Esophagus (tissue), 2 donors: ENCODE data around the gene ERCC6L2. TPM values are rescaled to one million over a fixed set of nuclear protein-coding genes. Genes with fewer than 3 reads are reported as not detected.
A peak's percentile ranks its signal among the peaks of the same experiment; 100 is the strongest.

Experiments used
- H3K27ac ChIP-seq, 2 donors: one replicate each; pipeline ENCODE4 v1.5.1; 2013; ENCODE audit warnings: low read depth in 2 of 2, mild to moderate bottlenecking in 2 of 2, inconsistent platforms in 1 of 2, low read length in 1 of 2, moderate library complexity in 1 of 2
- H3K27me3 ChIP-seq, 2 donors: one replicate each; pipeline ENCODE4 v1.6.1; 2013; ENCODE audit warnings: low read length in 2 of 2, control low read depth in 1 of 2, mild to moderate bottlenecking in 1 of 2; ENCODE audit not compliant: insufficient read depth in 2 of 2, control insufficient read depth in 1 of 2
- H3K36me3 ChIP-seq, 2 donors: one replicate each; pipeline ENCODE4 v1.6.1; 2013; ENCODE audit warnings: low read length in 1 of 2; ENCODE audit not compliant: control insufficient read depth in 2 of 2, insufficient read depth in 2 of 2
- H3K4me1 ChIP-seq, 2 donors: one replicate each; pipeline ENCODE4 v1.6.1; 2013; ENCODE audit warnings: low read length in 1 of 2; ENCODE audit not compliant: control insufficient read depth in 2 of 2, insufficient read depth in 2 of 2
- H3K4me3 ChIP-seq, 2 donors: one replicate each; pipeline ENCODE4 v1.5.1; 2013; ENCODE audit warnings: low read length in 2 of 2, mild to moderate bottlenecking in 2 of 2, low read depth in 1 of 2, moderate library complexity in 1 of 2
- H3K9me3 ChIP-seq, 2 donors: one replicate each; pipeline ENCODE4 v1.6.1; 2013; ENCODE audit warnings: mild to moderate bottlenecking in 2 of 2, low read depth in 1 of 2, low read length in 1 of 2, moderate library complexity in 1 of 2; ENCODE audit not compliant: control insufficient read depth in 2 of 2, insufficient read depth in 1 of 2
- WGBS, 2 donors: extraction: QIAGEN DNeasy Blood & Tissue Kit; methylation state at CpG; one replicate each; pipeline ENCODE4 v1.1.7; 2013; 5-methylcytosine and 5-hydroxymethylcytosine counted together
- polyA plus RNA-seq, 2 donors: library from polyadenylated mRNA; stranded (reverse); fragments of 200-250 nt; gene quantifications; one replicate each; pipeline ENCODE4 v1.2.3, GENCODE V29; 2013
- donor health status: healthy with polysubstance abuse.
- donor health status: Bipolar disorder and iron deficiency.

The ERCC6L2 gene
- polyA plus RNA-seq, 2 donors: 3.0 to 6.2 TPM

DNA sequence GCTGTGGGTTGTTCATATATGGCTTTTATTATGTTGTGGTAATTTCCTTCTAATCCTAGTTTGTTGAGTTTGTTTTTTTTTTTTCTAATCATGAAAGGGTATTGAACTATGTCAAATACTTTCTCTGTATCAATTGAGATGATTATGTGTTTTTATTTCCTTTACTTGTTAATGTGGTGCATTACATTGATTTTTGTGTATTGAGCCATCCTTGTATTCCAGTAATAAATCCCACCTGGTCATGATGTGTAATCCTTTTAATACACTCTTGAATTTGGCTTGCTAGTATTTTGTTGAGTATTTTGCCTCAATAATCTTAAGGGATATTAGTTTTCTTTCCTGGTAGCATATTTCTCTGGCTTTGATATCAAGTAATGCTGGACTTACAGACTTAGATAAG lies 13.1 kb upstream of the ERCC6L2 start:
- H3K27me3 ChIP-seq: no peaks in the 10 kb centered on the region
- no peaks in the 10 kb centered on the region for H3K9me3 ChIP-seq
- H3K4me1 ChIP-seq: peaks cover 0 to 2% of the 10 kb centered on the region in 2 donors
- H3K27ac ChIP-seq: no peak overlapping the region
- no peaks in the 10 kb centered on the region for H3K36me3 ChIP-seq
- H3K4me3 ChIP-seq: no peak overlapping the region

DNA sequence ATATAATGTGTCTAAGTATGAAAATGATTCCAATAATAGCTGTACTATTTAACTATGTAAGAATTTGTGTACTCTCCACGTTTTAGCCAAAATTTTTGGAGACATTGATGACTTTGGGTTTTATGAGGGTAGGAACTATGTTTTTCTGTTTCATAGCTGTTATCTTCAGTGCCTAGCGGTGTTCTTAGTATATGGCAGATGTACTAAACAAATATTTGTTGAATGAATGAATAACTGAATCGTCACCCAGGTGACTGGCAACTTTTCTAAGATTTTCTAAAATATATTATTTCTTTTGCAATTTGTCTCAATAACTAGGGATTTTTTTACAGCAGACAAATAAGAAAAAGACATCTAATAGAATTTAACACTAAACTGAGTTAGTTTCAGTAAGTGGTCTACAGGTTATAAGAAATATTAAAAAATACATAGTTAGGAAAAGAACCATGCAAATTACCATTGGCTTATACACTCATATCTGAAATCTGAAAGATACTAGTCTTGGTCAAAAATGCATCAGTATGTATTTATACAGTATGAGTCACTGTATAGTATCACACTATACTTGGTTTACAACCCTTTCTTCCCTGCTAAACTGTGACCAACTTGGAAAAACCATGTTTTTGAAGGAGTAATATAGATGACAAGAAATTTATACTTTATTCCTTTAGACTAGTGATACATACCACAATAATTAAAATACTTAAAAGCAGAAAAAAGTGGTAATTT lies 10.5 kb upstream of the ERCC6L2 start:
- H3K4me1 ChIP-seq: no peaks in the 10 kb centered on the region
- H3K9me3 ChIP-seq: no peaks in the 10 kb centered on the region
- H3K27me3 ChIP-seq: no peaks in the 10 kb centered on the region
- H3K36me3 ChIP-seq: no peaks in the 10 kb centered on the region
- 92 to 95% methylated on average over 3 of the region's 3 CpGs for WGBS, 2 donors
- no peak overlapping the region for H3K27ac ChIP-seq
- H3K4me3 ChIP-seq: no peak overlapping the region

- Histone ChIP-seq H3K4me1 (peaks cover 0 to 2% of the 10 kb centered on the region in 2 donors), H3K27me3 (no peaks in the 10 kb centered on the region), H3K4me3 (no peak overlapping the region), H3K27ac (no peak overlapping the region), H3K9me3 (no peaks in the 10 kb centered on the region), H3K36me3 (no peaks in the 10 kb centered on the region)
- 92 to 94% methylated on average over 1 of the region's 1 CpG for WGBS, 2 donors
These were observed 5.1 kb upstream of the ERCC6L2 start for GRCh38 chr9:95870352-95870751.

DNA sequence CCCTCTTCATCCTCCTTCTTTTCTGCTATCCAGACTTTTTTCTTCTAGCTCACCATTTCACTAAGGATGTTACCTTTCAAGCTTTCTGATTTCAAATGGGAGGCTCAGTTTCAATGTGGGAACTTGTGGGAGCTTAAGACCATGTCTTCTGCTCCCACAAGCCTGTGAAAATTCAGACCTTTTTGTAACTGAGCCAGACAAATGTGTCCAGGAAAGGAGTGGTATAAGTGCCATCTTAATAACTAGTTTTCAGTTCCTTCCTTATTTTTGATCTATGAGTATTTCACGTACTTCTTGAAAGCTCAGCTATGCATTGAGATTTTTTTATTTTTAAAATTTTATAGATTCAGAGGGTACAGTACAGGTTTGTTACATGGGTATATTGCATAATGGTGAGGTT lies 4.6 kb upstream of the ERCC6L2 start:
- Histone ChIP-seq H3K27ac (no peak overlapping the region), H3K27me3 (no peaks in the 10 kb centered on the region), H3K4me3 (no peak overlapping the region), H3K36me3 (no peaks in the 10 kb centered on the region), H3K4me1 (peaks cover 0 to 2% of the 10 kb centered on the region in 2 donors), H3K9me3 (no peaks in the 10 kb centered on the region)
- 78 to 92% methylated on average over 1 of the region's 1 CpG for WGBS, 2 donors

DNA sequence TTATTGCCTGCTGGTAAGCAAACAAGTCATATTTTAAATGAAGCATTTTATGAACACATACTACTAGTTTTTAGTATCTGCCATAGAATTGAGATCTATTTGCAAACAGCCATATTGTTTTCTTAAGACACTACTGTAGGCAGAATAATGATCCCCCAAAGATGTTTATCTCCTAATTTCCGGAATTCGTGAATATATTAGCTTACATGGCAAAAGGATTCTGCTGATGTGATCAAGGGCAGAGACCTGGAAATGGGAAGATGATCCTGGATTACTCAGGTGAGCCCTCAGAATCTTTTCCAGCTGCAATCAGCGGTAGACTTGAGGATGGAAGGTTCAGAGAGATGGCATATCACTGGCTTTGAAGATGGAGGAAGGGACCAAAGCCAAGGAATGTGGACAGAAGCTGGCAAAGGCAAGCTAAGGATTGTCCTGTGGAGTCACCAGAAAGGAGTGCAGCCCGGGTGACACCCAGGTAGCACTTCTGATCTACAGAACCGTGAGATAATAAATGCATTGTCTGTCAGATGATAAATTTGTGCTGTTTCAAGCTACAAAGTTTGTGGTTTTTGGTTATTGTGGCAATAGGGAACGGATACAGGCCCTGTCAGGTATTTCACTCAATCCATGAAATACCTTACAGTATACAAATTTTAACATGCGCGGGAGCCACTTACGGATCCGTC lies 1.0 kb upstream of the ERCC6L2 start:
- Histone ChIP-seq H3K4me3 (peak overlapping the region in 1 of 2 donors; percentile 92), H3K9me3 (no peaks in the 10 kb centered on the region), H3K4me1 (peaks cover 0 to 2% of the 10 kb centered on the region in 2 donors), H3K27me3 (no peaks in the 10 kb centered on the region), H3K27ac (peak overlapping the region; percentile 99 to 100), H3K36me3 (no peaks in the 10 kb centered on the region)
- WGBS, 2 donors: 22 to 25% methylated on average over 10 of the region's 10 CpGs

DNA sequence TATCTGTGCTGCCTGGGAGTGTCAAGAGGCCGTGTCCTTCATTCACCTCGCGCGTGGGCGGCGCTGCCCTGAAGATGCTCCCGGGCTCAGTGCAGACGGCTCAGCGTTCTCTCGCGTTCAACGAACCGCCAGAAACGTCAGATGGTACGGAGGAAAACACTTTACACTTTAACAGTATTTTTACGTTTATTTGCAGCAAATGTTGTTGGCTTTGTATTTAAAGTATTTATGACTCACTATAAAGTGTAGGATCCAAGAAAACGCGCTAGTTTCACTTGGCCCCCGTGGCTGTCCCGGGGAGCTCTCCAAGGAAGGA lies 544 bp upstream of the ERCC6L2 start:
- Histone ChIP-seq H3K36me3 (no peaks in the 10 kb centered on the region), H3K27me3 (no peaks in the 10 kb centered on the region), H3K27ac (peak overlapping the region; percentile 99 to 100), H3K9me3 (no peaks in the 10 kb centered on the region), H3K4me3 (peak overlapping the region in 1 of 2 donors; percentile 92), H3K4me1 (peaks cover 0 to 2% of the 10 kb centered on the region in 2 donors)
- WGBS, 2 donors: 0 to 1% methylated on average over 20 of the region's 20 CpGs

DNA sequence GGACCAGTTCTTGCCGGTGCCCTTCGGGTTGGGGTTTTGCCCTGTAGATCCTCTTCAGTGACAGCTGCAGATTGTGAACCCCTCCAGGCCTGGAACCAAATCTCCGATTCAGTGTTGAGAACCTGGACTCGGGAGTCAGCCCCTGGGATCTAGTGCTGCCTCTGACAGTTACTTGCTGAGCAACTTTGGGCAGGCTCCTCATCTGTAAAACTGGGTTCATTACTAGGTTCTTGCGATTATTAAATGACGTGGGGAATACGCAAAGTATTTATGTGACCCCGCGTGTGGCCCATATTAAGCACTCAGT lies 600 bp downstream of the ERCC6L2 start:
- no peaks in the 10 kb centered on the region for H3K9me3 ChIP-seq
- peak overlapping the region in 1 of 2 donors; percentile 92 for H3K4me3 ChIP-seq
- no peaks in the 10 kb centered on the region for H3K36me3 ChIP-seq
- WGBS, 2 donors: 1% methylated on average over 9 of the region's 9 CpGs
- peak overlapping the region; percentile 99 to 100 for H3K27ac ChIP-seq
- H3K4me1 ChIP-seq: peaks cover 0 to 2% of the 10 kb centered on the region in 2 donors
- no peaks in the 10 kb centered on the region for H3K27me3 ChIP-seq

- Histone ChIP-seq H3K9me3 (no peaks in the 10 kb centered on the region), H3K27ac (peak overlapping the region in 1 of 2 donors; percentile 99), H3K4me3 (no peak overlapping the region), H3K36me3 (no peaks in the 10 kb centered on the region), H3K4me1 (peaks cover 0 to 2% of the 10 kb centered on the region in 2 donors), H3K27me3 (no peaks in the 10 kb centered on the region)
- 12 to 19% methylated on average over 3 of the region's 3 CpGs for WGBS, 2 donors
These were observed 1.1 kb downstream of the ERCC6L2 start for GRCh38 chr9:95876595-95876994.

DNA sequence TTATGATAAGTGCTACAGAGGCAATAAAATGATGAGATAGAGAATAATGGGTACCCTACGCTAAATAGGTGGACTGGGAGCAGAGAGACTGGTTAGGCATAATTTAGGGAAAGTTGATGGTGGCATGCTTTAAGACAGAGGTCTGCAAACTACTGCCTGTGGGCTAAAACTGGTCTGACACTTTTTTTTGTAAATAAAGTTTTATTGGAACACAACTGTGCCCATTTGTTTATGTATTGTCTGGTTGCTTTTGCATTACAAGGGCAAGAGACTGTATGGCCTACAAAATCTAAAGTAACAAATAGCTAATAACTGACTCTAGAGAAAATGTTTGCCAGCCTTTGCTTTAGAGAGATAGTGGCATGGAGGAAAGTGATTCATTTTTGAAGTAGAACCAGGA lies 2.5 kb downstream of the ERCC6L2 start:
- Histone ChIP-seq H3K9me3 (no peaks in the 10 kb centered on the region), H3K27me3 (no peaks in the 10 kb centered on the region), H3K4me3 (no peak overlapping the region), H3K27ac (no peak overlapping the region), H3K36me3 (peaks cover 0 to 2% of the 10 kb centered on the region in 2 donors), H3K4me1 (peaks cover 0 to 2% of the 10 kb centered on the region in 2 donors)
- 100% methylated on average over 1 of the region's 1 CpG for WGBS, 2 donors

- Histone ChIP-seq H3K27ac (no peak overlapping the region), H3K9me3 (no peaks in the 10 kb centered on the region), H3K4me3 (no peak overlapping the region), H3K27me3 (no peaks in the 10 kb centered on the region), H3K36me3 (peaks cover 0 to 2% of the 10 kb centered on the region in 2 donors), H3K4me1 (no peaks in the 10 kb centered on the region)
These were observed 4.1 kb downstream of the ERCC6L2 start for GRCh38 chr9:95879591-95879990.
